AG04449 (cell line): ENCODE results near the gene PDE6C.

Experiments
- CTCF ChIA-PET: fragments of 350-600 bp; formaldehyde crosslinking; extraction: SDS; loops from one replicate; lab custom pipeline; 2021; ENCODE audit warnings: antibody characterized with exemption; lab: Yijun Ruan, JAX
- POLR2A ChIA-PET: fragments of 400-600, 350-600 bp; formaldehyde crosslinking; extraction: SDS; loops from one replicate; lab custom pipeline; 2020; ENCODE audit warnings: antibody characterized with exemption, inconsistent platforms; lab: Yijun Ruan, JAX
- DNase-seq: peaks from one replicate; pipeline ENCODE4 v3.0.0-alpha.2; 2010; ENCODE audit warnings: low read depth, low spot score
- H3K4me3 ChIP-seq: 2 replicates; pipeline ENCODE4 v1.5.1; 2011; ENCODE audit warnings: low read depth, mild to moderate bottlenecking, control low read depth, low read length
- TF ChIP-seq, protein P1 (sequence below): IDR thresholded peaks from one replicate; pipeline ENCODE4 v1.5.1; 2011; ENCODE audit warnings: mild to moderate bottlenecking, moderate library complexity, low read length, control low read depth, inconsistent platforms; ENCODE audit not compliant: insufficient read depth; ENCODE audit errors: missing control alignments

The PDE6C gene

GRCh38 chr10:93572606-93573005 is 39.7 kb upstream of the PDE6C start:
- TF ChIP-seq, protein P1, sequence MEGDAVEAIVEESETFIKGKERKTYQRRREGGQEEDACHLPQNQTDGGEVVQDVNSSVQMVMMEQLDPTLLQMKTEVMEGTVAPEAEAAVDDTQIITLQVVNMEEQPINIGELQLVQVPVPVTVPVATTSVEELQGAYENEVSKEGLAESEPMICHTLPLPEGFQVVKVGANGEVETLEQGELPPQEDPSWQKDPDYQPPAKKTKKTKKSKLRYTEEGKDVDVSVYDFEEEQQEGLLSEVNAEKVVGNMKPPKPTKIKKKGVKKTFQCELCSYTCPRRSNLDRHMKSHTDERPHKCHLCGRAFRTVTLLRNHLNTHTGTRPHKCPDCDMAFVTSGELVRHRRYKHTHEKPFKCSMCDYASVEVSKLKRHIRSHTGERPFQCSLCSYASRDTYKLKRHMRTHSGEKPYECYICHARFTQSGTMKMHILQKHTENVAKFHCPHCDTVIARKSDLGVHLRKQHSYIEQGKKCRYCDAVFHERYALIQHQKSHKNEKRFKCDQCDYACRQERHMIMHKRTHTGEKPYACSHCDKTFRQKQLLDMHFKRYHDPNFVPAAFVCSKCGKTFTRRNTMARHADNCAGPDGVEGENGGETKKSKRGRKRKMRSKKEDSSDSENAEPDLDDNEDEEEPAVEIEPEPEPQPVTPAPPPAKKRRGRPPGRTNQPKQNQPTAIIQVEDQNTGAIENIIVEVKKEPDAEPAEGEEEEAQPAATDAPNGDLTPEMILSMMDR = no peak
- POLR2A ChIA-PET = no interaction called here
- CTCF ChIA-PET = no interaction called here
- DNase-seq = no peak
- H3K4me3 ChIP-seq = no peak overlapping the region

GRCh38 chr10:93573051-93573909 is 39.1 kb upstream of the PDE6C start:
- CTCF ChIA-PET = no interaction called here
- H3K4me3 ChIP-seq = no peak overlapping the region
- POLR2A ChIA-PET = no interaction called here
- TF ChIP-seq, protein P1 = no peak
- DNase-seq = no peak

GRCh38 chr10:93573924-93574323 is 38.4 kb upstream of the PDE6C start:
- no peak overlapping the region for H3K4me3 ChIP-seq
- DNase-seq = no peak
- CTCF ChIA-PET = interaction anchor here (0.9 kb wide), 1 partner anchor 10 kb away, joined by 3 read pairs; no protein-coding TSS in a partner anchor
- TF ChIP-seq, protein P1 = no peak
- POLR2A ChIA-PET = no interaction called here

DNA sequence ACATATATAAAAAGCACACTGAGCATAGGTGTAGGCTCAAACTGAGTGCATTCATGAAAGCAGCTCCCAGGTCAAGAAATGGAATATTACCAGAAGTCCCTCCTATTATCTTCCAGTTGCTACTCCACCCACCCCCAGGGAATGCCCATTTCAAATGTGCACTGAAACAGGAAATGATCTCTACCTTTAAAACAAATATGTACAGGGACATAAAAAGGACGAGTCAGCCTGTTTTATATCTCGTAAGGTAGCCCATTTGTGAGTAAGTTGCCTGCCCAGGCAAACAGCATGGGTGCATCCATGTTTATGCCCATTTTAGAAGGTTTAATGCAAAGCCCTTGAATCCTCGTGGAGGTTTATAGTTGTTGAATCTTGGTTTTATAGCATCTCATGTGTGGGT is 35.4 kb upstream of the PDE6C start:
- TF ChIP-seq, protein P1 = no peak
- no peak for DNase-seq
- ChIA-PET POLR2A (no interaction called here), CTCF (no interaction called here)
- no peak overlapping the region for H3K4me3 ChIP-seq

- CTCF ChIA-PET = no interaction called here
- POLR2A ChIA-PET = no interaction called here
- H3K4me3 ChIP-seq = no peak overlapping the region
- TF ChIP-seq, protein P1 = no peak
- no peak for DNase-seq
Observed at GRCh38 chr10:93577565-93577964, 34.8 kb upstream of the PDE6C start.

DNA sequence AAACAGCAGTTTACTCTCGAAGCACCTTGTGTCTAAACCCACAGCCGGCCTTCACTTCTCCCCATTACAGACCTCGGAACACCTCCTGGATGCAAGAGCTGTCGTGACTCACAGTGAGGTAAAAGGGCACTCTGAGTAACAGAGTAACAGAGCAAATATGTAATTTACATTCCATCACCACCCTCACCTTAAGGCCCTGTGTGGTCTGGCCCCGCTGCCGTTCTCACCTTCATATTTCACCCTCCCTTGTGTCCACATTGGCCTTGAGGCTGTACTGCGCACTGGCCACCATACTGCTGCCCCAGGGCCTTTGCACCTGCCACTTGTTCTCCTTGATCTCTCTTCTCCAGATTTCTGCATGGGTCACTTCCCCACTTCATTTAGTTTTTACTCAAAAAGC is 33.2 kb upstream of the PDE6C start:
- CTCF ChIA-PET = interaction anchor here (2.1 kb wide), 1 partner anchor 24 kb away, joined by 5 read pairs; no protein-coding TSS in a partner anchor
- no peak overlapping the region for H3K4me3 ChIP-seq
- POLR2A ChIA-PET = no interaction called here
- no peak for DNase-seq
- TF ChIP-seq, protein P1 = no peak
